SK-N-MC (cell line): ENCODE data around the gene LINC00632.

Source experiments
- EZH2 ChIP-seq: fragments of 200-600 bp; sonication (generic); IDR thresholded peaks from one replicate; pipeline ENCODE4 v1.6.1; 2017; ENCODE audit warnings: antibody characterized with exemption
- FOXP2 ChIP-seq: optimal IDR thresholded peaks from 2 replicates; pipeline ENCODE3; 2011; ENCODE audit warnings: mild to moderate bottlenecking, moderate library complexity; ENCODE audit not compliant: insufficient read depth; ENCODE audit errors: extremely low read length, control extremely low read depth
- POLR2AphosphoS5 ChIP-seq: IDR thresholded peaks from 2 replicates; pipeline ENCODE4 v1.6.1; 2012; ENCODE audit warnings: mild to moderate bottlenecking, low read depth, low read length, borderline replicate concordance

- TF ChIP-seq POLR2AphosphoS5: no peak; the same call in 1 of the 2 replicates
- no peak for TF ChIP-seq EZH2
- TF ChIP-seq FOXP2: no peak
These were observed 1.2 kb downstream of the LINC00632 start for GRCh38 chrX:140710710-140711109.
